ENCODE data around the gene MYO5B. TPM values are rescaled to one million over a fixed set of nuclear protein-coding genes. Genes with fewer than 3 reads are reported as not detected.

Gene MYO5B
- polyA plus RNA-seq, 1 donor (not counting 4 experiments of a cell fraction or from before 2014, with no cell fraction given), result 6.8 TPM

GRCh38 chr18:50083708-50084107 lies 111.2 kb downstream of the MYO5B start:
- no peaks in the 10 kb centered on the region for H3K9me1 ChIP-seq (ENCODE audit: control insufficient read depth, extremely low read depth, insufficient read depth, low read length)
- H3K79me2 ChIP-seq (ENCODE audit: control insufficient read depth, insufficient read depth, low read length), result no peaks in the 10 kb centered on the region
- peaks cover 8% of the 10 kb centered on the region for H3K27me3 ChIP-seq (ENCODE audit: control insufficient read depth, extremely low read depth, insufficient read depth, low read length)
- H3K9me3 ChIP-seq (ENCODE audit: control insufficient read depth, low read depth, low read length), result no peaks in the 10 kb centered on the region
- H3K36me3 ChIP-seq (ENCODE audit: control insufficient read depth in 2 of 2, extremely low read depth in 1 of 2, insufficient read depth in 2 of 2, low read length in 2 of 2), result no peaks in the 10 kb centered on the region
- no peak overlapping the region for H3K4me3 ChIP-seq (ENCODE audit: control insufficient read depth in 2 of 3, extremely low read depth in 1 of 3, insufficient read depth in 2 of 3, low read depth in 1 of 3, low read length in 3 of 3)
- no peak overlapping the region for H3K9ac ChIP-seq (ENCODE audit: control insufficient read depth, extremely low read depth, insufficient read depth, low read length)
- H3K4me2 ChIP-seq (ENCODE audit: control insufficient read depth, extremely low read depth, insufficient read depth, low read depth, low read length), result no peak overlapping the region
- H3K27ac ChIP-seq (ENCODE audit: control insufficient read depth, insufficient read depth, low read length), result no peak overlapping the region
- no peak overlapping the region for H2AFZ ChIP-seq (ENCODE audit: control insufficient read depth, low read length)
- DNase-seq (ENCODE audit: low read depth, low spot score) (no peak), FAIRE-seq (no peak)
- no peaks in the 10 kb centered on the region for H4K20me1 ChIP-seq (ENCODE audit: control insufficient read depth, extremely low read depth, insufficient read depth, low read length)
- dilution Hi-C loops (cut with MboI; ENCODE audit: extremely low pct_ligation_motif_present, low sequenced_read_pairs), result no loop called here
- H3K4me1 ChIP-seq (ENCODE audit: control insufficient read depth, extremely low read depth, insufficient read depth, low read length), result peaks cover 15% of the 10 kb centered on the region
- no peak for TF ChIP-seq CTCF (optimal IDR thresholded peaks at IDR 0.05 in 1 of 3, IDR thresholded peaks at IDR 0.05 in 1 of 3, conservative IDR thresholded peaks at IDR 0.05 in 1 of 3; ENCODE audit: extremely low read depth in 1 of 3, insufficient read depth in 2 of 3, low read length in 3 of 3)
- TF ChIP-seq EZH2 (IDR thresholded peaks at IDR 0.05; ENCODE audit: low read length), result no peak

GRCh38 chr18:50080932-50081560 lies 113.9 kb downstream of the MYO5B start:
- no peaks in the 10 kb centered on the region for H3K9me1 ChIP-seq (ENCODE audit: control insufficient read depth, extremely low read depth, insufficient read depth, low read length)
- peak overlapping the region; percentile 68 for H3K27ac ChIP-seq (ENCODE audit: control insufficient read depth, insufficient read depth, low read length)
- no peak overlapping the region for H2AFZ ChIP-seq (ENCODE audit: control insufficient read depth, low read length)
- H3K4me1 ChIP-seq (ENCODE audit: control insufficient read depth, extremely low read depth, insufficient read depth, low read length), result peaks cover 15% of the 10 kb centered on the region
- H3K36me3 ChIP-seq (ENCODE audit: control insufficient read depth in 2 of 2, extremely low read depth in 1 of 2, insufficient read depth in 2 of 2, low read length in 2 of 2), result no peaks in the 10 kb centered on the region
- peak overlapping the region; percentile 29 for H3K4me2 ChIP-seq (ENCODE audit: control insufficient read depth, extremely low read depth, insufficient read depth, low read depth, low read length)
- H3K4me3 ChIP-seq (ENCODE audit: control insufficient read depth in 2 of 3, extremely low read depth in 1 of 3, insufficient read depth in 2 of 3, low read depth in 1 of 3, low read length in 3 of 3), result no peak overlapping the region
- TF ChIP-seq EZH2 (IDR thresholded peaks at IDR 0.05; ENCODE audit: low read length) (no peak), CTCF (optimal IDR thresholded peaks at IDR 0.05 in 1 of 3, IDR thresholded peaks at IDR 0.05 in 1 of 3, conservative IDR thresholded peaks at IDR 0.05 in 1 of 3; ENCODE audit: extremely low read depth in 1 of 3, insufficient read depth in 2 of 3, low read length in 3 of 3) (no peak)
- no peaks in the 10 kb centered on the region for H4K20me1 ChIP-seq (ENCODE audit: control insufficient read depth, extremely low read depth, insufficient read depth, low read length)
- peaks cover 8% of the 10 kb centered on the region for H3K27me3 ChIP-seq (ENCODE audit: control insufficient read depth, extremely low read depth, insufficient read depth, low read length)
- DNase-seq (ENCODE audit: low read depth, low spot score), result no peak
- dilution Hi-C loops (cut with MboI; ENCODE audit: extremely low pct_ligation_motif_present, low sequenced_read_pairs), result no loop called here
- no peaks in the 10 kb centered on the region for H3K79me2 ChIP-seq (ENCODE audit: control insufficient read depth, insufficient read depth, low read length)
- H3K9me3 ChIP-seq (ENCODE audit: control insufficient read depth, low read depth, low read length), result no peaks in the 10 kb centered on the region
- FAIRE-seq, result peak; percentile 92
- H3K9ac ChIP-seq (ENCODE audit: control insufficient read depth, extremely low read depth, insufficient read depth, low read length), result no peak overlapping the region

All from keratinocyte (primary cell).